Measurements from ENCODE around the gene ARHGAP1. TPM values are rescaled to one million over a fixed set of nuclear protein-coding genes. Genes with fewer than 3 reads are reported as not detected.

ARHGAP1 gene
- total and polyA plus RNA-seq, 9 of the 15 experiments (the other 6 are each of a cell fraction or from before 2014, with no cell fraction given): 3.6 to 30.4 (median 8.2) TPM

DNA sequence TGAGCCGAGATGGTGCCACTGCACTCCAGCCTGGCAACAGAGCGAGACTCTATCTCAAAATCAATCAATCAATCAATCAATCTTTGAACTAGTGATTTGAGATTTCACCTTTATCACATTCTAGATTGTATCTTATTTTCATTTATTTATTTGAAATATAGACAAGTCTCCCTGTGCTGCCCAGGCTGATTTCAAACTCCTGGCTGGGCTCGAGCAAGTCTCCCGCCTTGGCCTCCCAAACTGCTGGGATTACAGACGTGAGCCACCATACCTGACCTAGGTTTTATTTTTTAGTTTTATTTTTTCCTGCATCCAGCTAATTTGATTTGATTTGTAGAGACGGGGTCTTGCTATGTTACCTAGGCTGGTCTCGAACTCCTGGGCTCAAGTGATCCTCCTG lies 35.7 kb upstream of the ARHGAP1 start:
- Histone ChIP-seq H3K36me3 (ENCODE audit: control insufficient read depth, insufficient read depth, low read length) (peaks cover 2% of the 10 kb centered on the region; the same call in 2 of the 3 replicates), H4K20me1 (replicated peaks; ENCODE audit: control insufficient read depth, insufficient read depth, low read length) (no peaks in the 10 kb centered on the region), H3K27me3 (ENCODE audit: control insufficient read depth in 2 of 2, insufficient read depth in 2 of 2, low read length in 2 of 2) (no peaks in the 10 kb centered on the region), H3K4me3 (no peak overlapping the region), H3K9me1 (ENCODE audit: control insufficient read depth, insufficient read depth, low read length) (no peaks in the 10 kb centered on the region), H2AFZ (ENCODE audit: low read depth, low read length) (no peak overlapping the region), H3K4me2 (ENCODE audit: insufficient read depth, low read length) (no peak overlapping the region), H3K9ac (ENCODE audit: insufficient read depth in 1 of 2, low read depth in 2 of 2, low read length in 2 of 2) (no peak overlapping the region), H3K27ac (ENCODE audit: extremely low read depth, low read depth, low read length) (no peak overlapping the region), H3K9me3 (replicated peaks; ENCODE audit: control insufficient read depth, insufficient read depth, low read depth, low read length) (no peaks in the 10 kb centered on the region), H3K79me2 (ENCODE audit: control insufficient read depth, insufficient read depth, low read length) (no peaks in the 10 kb centered on the region), H3K4me1 (replicated peaks in 1 of 2; ENCODE audit: control insufficient read depth in 2 of 2, insufficient read depth in 2 of 2, low read length in 2 of 2) (no peaks in the 10 kb centered on the region; a peak in 1 of 5 replicates)
- TF ChIP-seq FUS (optimal IDR thresholded peaks at IDR 0.05; ENCODE audit: low read depth, low read length) (no peak), SP2 (IDR thresholded peaks at IDR 0.05; ENCODE audit: extremely low read depth, low read depth, low read length, poor library complexity, severe bottlenecking) (no peak)
- TF ChIP-seq, protein P1, sequence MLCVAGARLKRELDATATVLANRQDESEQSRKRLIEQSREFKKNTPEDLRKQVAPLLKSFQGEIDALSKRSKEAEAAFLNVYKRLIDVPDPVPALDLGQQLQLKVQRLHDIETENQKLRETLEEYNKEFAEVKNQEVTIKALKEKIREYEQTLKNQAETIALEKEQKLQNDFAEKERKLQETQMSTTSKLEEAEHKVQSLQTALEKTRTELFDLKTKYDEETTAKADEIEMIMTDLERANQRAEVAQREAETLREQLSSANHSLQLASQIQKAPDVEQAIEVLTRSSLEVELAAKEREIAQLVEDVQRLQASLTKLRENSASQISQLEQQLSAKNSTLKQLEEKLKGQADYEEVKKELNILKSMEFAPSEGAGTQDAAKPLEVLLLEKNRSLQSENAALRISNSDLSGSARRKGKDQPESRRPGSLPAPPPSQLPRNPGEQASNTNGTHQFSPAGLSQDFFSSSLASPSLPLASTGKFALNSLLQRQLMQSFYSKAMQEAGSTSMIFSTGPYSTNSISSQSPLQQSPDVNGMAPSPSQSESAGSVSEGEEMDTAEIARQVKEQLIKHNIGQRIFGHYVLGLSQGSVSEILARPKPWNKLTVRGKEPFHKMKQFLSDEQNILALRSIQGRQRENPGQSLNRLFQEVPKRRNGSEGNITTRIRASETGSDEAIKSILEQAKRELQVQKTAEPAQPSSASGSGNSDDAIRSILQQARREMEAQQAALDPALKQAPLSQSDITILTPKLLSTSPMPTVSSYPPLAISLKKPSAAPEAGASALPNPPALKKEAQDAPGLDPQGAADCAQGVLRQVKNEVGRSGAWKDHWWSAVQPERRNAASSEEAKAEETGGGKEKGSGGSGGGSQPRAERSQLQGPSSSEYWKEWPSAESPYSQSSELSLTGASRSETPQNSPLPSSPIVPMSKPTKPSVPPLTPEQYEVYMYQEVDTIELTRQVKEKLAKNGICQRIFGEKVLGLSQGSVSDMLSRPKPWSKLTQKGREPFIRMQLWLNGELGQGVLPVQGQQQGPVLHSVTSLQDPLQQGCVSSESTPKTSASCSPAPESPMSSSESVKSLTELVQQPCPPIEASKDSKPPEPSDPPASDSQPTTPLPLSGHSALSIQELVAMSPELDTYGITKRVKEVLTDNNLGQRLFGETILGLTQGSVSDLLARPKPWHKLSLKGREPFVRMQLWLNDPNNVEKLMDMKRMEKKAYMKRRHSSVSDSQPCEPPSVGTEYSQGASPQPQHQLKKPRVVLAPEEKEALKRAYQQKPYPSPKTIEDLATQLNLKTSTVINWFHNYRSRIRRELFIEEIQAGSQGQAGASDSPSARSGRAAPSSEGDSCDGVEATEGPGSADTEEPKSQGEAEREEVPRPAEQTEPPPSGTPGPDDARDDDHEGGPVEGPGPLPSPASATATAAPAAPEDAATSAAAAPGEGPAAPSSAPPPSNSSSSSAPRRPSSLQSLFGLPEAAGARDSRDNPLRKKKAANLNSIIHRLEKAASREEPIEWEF (CRISPR knock-in tag; IDR thresholded peaks at IDR 0.05): no peak
- no TSS peak for BruUV-seq (replicated peaks)
- POLR2A ChIA-PET: interaction anchor here (0.5 to 1.9 kb wide), 5 partner anchors 9 to 118 kb away, joined by 3 to 6 read pairs (median 4); no protein-coding TSS in a partner anchor
- intact Hi-C loops (cut with micrococcal nuclease) (no loop called here), in situ Hi-C loops (cut with MboI) (no loop called here)
- WGBS (ENCODE audit: insufficient coverage, low coverage, missing lambda C conversion rate): 45% methylated on average over 7 of the region's 7 CpGs
- CTCF ChIA-PET (ENCODE audit: low intra/inter-chr PET ratio): no interaction called here
- DNase-seq (ENCODE audit: extremely low read depth in 1 of 4, low spot score in 3 of 4) (no peak), ATAC-seq (no peak), FAIRE-seq (no peak)
